Naive thymus-derived CD4-positive, alpha-beta T cell (primary cell): ENCODE results near the gene CHRNA4. TPM values are rescaled to one million over a fixed set of nuclear protein-coding genes. Genes with fewer than 3 reads are reported as not detected.

Source experiments
- ATAC-seq: fragments of 150-1000 bp; cut with Tn5 transposase; 2 replicates; pipeline ENCODE4 v1.10.0; 2021; ENCODE audit warnings: mild to moderate bottlenecking, moderate library complexity
- CTCF ChIA-PET: fragments of 350-600 bp; sonication (Branson Sonifier 250); formaldehyde crosslinking; loops from one replicate; lab custom pipeline; 2021; ENCODE audit warnings: antibody characterized with exemption; lab: Charles Lee
- POLR2A ChIA-PET: fragments of 350-600 bp; sonication (Branson Sonifier 250); formaldehyde crosslinking; loops from one replicate; lab custom pipeline; 2021; ENCODE audit warnings: antibody characterized with exemption, inconsistent platforms; lab: Charles Lee
- DNase-seq, 9 donors: peaks; one replicate each; pipeline versions ENCODE4 v3.0.0 to v3.0.0-alpha.2; 2020 to 2022; ENCODE audit warnings: mixed read lengths in 1 of 9
- H3K27ac ChIP-seq: one replicate; pipeline ENCODE4 v1.7.0; 2013; ENCODE audit warnings: mild to moderate bottlenecking, low read depth, low read length, moderate library complexity
- H3K27me3 ChIP-seq, 2 donors: one replicate each; pipeline ENCODE4 v1.7.0; 2013; ENCODE audit warnings: low read length in 2 of 2, mild to moderate bottlenecking in 2 of 2, moderate library complexity in 2 of 2; ENCODE audit not compliant: control insufficient read depth in 2 of 2, insufficient read depth in 2 of 2
- H3K36me3 ChIP-seq, 3 experiments: 1 replicate in 2 of 3; 2 replicates in 1 of 3; pipeline ENCODE4 v1.7.0; 2013; ENCODE audit warnings: low read length in 3 of 3, mild to moderate bottlenecking in 3 of 3, moderate library complexity in 1 of 3; ENCODE audit not compliant: insufficient read depth in 3 of 3, control insufficient read depth in 2 of 3
- H3K4me1 ChIP-seq, 2 donors: one replicate each; pipeline ENCODE4 v1.7.0; 2013; ENCODE audit warnings: low read length in 2 of 2, mild to moderate bottlenecking in 2 of 2, moderate library complexity in 1 of 2; ENCODE audit not compliant: control insufficient read depth in 2 of 2, insufficient read depth in 2 of 2
- H3K4me3 ChIP-seq: 2 replicates; pipeline ENCODE4 v1.7.0; 2013; ENCODE audit warnings: mild to moderate bottlenecking, low read length
- H3K9me3 ChIP-seq, 3 experiments: 1 replicate in 2 of 3; 2 replicates in 1 of 3; pipeline ENCODE4 v1.7.0; 2013; ENCODE audit warnings: low read length in 3 of 3; ENCODE audit not compliant: control insufficient read depth in 2 of 3
- H3K27ac Mint-ChIP-seq, 9 donors: one replicate each; pipeline ENCODE4 v1.8.0; 2020 to 2022; ENCODE audit warnings: mixed read lengths in 9 of 9, mild to moderate bottlenecking in 8 of 9, moderate library complexity in 5 of 9, inconsistent platforms in 2 of 9
- H3K27me3 Mint-ChIP-seq, 5 donors: one replicate each; pipeline ENCODE4 v1.8.0; 2021 to 2022; ENCODE audit warnings: mixed read lengths in 5 of 5, mild to moderate bottlenecking in 1 of 5
- H3K36me3 Mint-ChIP-seq, 5 donors: one replicate each; pipeline ENCODE4 v1.8.0; 2020 to 2022; ENCODE audit warnings: mixed read lengths in 5 of 5, mild to moderate bottlenecking in 3 of 5, inconsistent platforms in 1 of 5
- H3K4me1 Mint-ChIP-seq, 7 donors: one replicate each; pipeline ENCODE4 v1.8.0; 2020 to 2022; ENCODE audit warnings: mixed read lengths in 7 of 7, mild to moderate bottlenecking in 3 of 7, inconsistent platforms in 1 of 7
- H3K4me3 Mint-ChIP-seq, 10 donors: one replicate each; pipeline ENCODE4 v1.8.0; 2020 to 2022; ENCODE audit warnings: mild to moderate bottlenecking in 10 of 10, mixed read lengths in 10 of 10, moderate library complexity in 6 of 10, inconsistent platforms in 2 of 10
- H3K9me3 Mint-ChIP-seq, 11 donors: one replicate each; pipeline ENCODE4 v1.8.0; 2020 to 2022; ENCODE audit warnings: mixed read lengths in 11 of 11, mild to moderate bottlenecking in 4 of 11, inconsistent platforms in 1 of 11, moderate library complexity in 1 of 11
- intact Hi-C, 2 donors: fragments of 100-400 bp; cut with micrococcal nuclease; formaldehyde crosslinking; loops; one replicate each; pipeline ENCODE4 v1.15.1; 2023
- polyA plus RNA-seq, 2 donors: library from polyadenylated mRNA; unstranded; fragments of 300-500 nt; fragmentation: Illumina TruSeq; gene quantifications; one replicate each; pipeline ENCODE4 v1.2.3, GENCODE V29; 2021
- total RNA-seq, 6 experiments: library from RNA in 5 of 6; stranded (reverse) in 5 of 6; gene quantifications; 1 replicate in 5 of 6; 2 replicates in 1 of 6; pipeline ENCODE4 v1.2.3 and lab custom pipeline; 2021 to 2026

Gene CHRNA4
- total and polyA plus RNA-seq, 7 experiments from 2014 or later = not detected

DNA sequence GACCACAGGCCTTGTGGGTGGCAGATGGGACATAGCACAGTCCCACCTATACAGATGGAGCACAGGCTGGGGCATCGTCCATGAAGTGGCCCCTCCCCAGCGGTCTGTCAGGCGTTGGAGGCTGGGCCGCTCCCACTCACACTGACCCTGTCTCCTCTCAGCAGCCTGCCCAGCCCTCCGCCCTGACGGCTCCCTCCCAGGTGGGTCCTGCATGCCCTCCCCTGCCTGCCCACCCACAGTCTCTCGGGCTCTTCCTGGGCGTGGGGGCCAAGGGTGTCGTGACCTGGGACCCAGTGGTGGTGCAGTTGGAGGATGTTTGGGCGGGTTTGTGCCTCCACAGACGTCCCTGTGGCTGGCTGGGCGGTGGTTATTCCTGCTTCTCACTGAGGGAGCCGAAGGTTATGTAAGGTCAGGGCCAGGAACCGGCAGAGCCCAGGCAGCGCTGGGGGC, 45.9 kb downstream of the CHRNA4 start:
- Mint-ChIP-seq H3K36me3 (no peaks in the 10 kb centered on the region), H3K27ac (no peak overlapping the region), H3K9me3 (no peaks in the 10 kb centered on the region), H3K4me1 (no peaks in the 10 kb centered on the region), H3K27me3 (peaks cover 0 to 6% (median 0%) of the 10 kb centered on the region in 5 donors), H3K4me3 (no peak overlapping the region)
- H3K36me3 ChIP-seq = no peaks in the 10 kb centered on the region
- H3K27me3 ChIP-seq = no peaks in the 10 kb centered on the region
- CTCF ChIA-PET = no interaction called here
- POLR2A ChIA-PET = no interaction called here
- DNase-seq (peak in 1 of 9 donors; percentile 6), ATAC-seq (no peak)
- H3K4me1 ChIP-seq = no peaks in the 10 kb centered on the region
- H3K27ac ChIP-seq = no peak overlapping the region
- intact Hi-C loops = no loop called here
- no peak overlapping the region for H3K4me3 ChIP-seq
- no peaks in the 10 kb centered on the region for H3K9me3 ChIP-seq

DNA sequence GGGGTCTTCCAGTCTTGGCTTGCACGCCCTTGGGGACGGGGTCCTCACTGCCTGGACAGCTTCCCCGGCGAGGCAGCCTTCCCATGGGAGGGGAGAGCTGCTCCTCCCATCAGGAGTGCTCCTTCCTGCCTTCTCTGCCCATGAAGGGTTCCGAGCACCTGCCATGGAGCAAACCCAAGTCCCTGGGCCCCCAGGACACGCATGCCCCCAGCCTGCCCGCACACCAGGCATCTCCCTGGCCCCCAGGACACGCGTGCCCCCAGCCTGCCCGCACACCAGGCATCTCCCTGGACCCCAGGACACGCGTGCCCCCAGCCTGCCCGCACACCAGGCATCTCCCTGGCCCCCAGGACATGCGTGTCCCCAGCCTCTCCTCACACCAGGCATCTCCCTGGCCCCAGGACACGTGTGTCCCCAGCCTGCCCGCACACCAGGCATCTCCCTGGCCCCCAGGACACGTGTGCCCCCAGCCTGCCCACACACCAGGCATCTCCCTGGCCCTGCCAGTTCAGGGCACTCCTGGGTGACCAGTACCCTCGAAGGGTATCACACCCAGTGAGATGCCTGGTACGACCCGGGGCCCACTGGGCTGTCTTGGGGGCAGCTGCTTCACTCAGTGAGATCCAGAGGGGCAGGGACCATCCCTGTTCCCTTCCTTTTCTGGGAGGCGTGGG, 46.4 kb downstream of the CHRNA4 start:
- intact Hi-C loops = no loop called here
- no peak overlapping the region for H3K27ac Mint-ChIP-seq
- ATAC-seq = no peak
- H3K4me1 ChIP-seq = no peaks in the 10 kb centered on the region
- POLR2A ChIA-PET = no interaction called here
- CTCF ChIA-PET = no interaction called here
- no peaks in the 10 kb centered on the region for H3K9me3 Mint-ChIP-seq
- no peaks in the 10 kb centered on the region for H3K27me3 ChIP-seq
- DNase-seq = peak in 1 of 9 donors; percentile 7
- H3K27me3 Mint-ChIP-seq = peaks cover 0 to 10% (median 0%) of the 10 kb centered on the region in 5 donors
- no peaks in the 10 kb centered on the region for H3K36me3 Mint-ChIP-seq
- H3K36me3 ChIP-seq = no peaks in the 10 kb centered on the region
- H3K27ac ChIP-seq = no peak overlapping the region
- no peaks in the 10 kb centered on the region for H3K9me3 ChIP-seq
- no peak overlapping the region for H3K4me3 ChIP-seq
- H3K4me3 Mint-ChIP-seq = no peak overlapping the region
- no peaks in the 10 kb centered on the region for H3K4me1 Mint-ChIP-seq

DNA sequence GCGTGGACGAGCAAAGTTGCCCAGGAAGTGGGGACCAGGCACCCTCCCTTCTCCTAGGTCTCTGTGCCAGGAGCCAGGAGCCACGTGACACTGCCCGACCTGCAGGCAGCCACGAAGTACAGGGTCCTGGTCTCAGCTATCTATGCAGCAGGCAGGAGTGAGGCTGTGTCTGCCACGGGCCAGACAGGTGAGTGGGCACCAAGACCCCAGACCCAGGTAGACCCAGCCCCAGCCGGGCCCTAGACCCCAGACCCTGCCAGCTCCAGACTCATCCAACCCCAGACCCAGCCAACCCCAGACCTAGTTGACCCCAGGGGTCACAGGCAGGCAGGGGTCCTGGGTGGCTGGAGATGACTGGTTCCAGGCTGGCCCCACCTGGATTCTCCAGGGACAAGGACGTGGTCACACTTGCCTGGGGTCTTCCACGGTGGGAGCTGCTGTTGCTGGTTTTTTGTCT, 47.1 kb downstream of the CHRNA4 start:
- Mint-ChIP-seq H3K27me3 (peaks cover 0 to 11% (median 0%) of the 10 kb centered on the region in 5 donors), H3K4me1 (no peaks in the 10 kb centered on the region)
- ATAC-seq = no peak

DNA sequence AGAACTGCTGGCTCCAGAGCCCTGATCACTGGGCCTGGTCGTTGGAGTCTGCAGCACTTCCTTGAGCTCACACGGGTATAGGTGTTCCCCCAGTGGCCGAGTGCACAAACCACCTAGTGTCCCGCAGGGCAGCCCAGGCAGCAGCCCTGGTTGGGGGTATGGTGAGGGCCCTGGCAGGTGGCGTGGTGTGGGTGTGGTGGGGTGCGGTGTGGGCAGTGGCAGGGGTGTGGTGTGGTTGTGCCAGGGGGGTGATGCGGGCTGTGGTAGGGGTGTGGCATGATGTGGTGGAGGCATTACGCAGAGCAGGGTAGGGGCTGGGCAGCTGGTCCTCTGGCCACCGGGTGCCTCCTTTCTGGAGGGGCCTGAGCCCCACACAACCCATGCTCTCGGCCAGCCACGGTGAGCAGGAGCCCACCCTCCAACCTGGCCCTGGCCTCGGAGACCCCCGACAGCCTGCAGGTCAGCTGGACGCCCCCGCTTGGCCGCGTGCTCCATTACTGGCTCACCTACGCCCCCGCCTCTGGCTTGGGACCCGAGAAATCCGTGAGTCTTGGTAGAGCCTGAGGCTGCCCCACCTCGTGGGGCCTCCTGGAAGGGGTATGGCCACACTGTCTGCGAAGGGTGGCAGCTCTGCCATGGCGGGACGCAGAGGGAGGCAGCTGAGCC, 47.7 kb downstream of the CHRNA4 start:
- ChIA-PET POLR2A (no interaction called here), CTCF (no interaction called here)
- intact Hi-C loops = no loop called here
- no peaks in the 10 kb centered on the region for H3K27me3 ChIP-seq
- no peaks in the 10 kb centered on the region for H3K4me1 ChIP-seq
- H3K36me3 ChIP-seq = no peaks in the 10 kb centered on the region
- no peak overlapping the region for H3K27ac ChIP-seq
- no peaks in the 10 kb centered on the region for H3K9me3 ChIP-seq
- DNase-seq = peak in 1 of 9 donors; percentile 9
- Mint-ChIP-seq H3K4me1 (no peaks in the 10 kb centered on the region), H3K36me3 (no peaks in the 10 kb centered on the region), H3K9me3 (no peaks in the 10 kb centered on the region), H3K27me3 (peaks cover 0 to 11% (median 0%) of the 10 kb centered on the region in 5 donors), H3K4me3 (no peak overlapping the region), H3K27ac (no peak overlapping the region)
- no peak for ATAC-seq
- H3K4me3 ChIP-seq = no peak overlapping the region

More for the DNA sequence above, 47.1 kb downstream of the CHRNA4 start:
- Mint-ChIP-seq H3K4me3 (no peak overlapping the region), H3K36me3 (no peaks in the 10 kb centered on the region), H3K27ac (no peak overlapping the region), H3K9me3 (no peaks in the 10 kb centered on the region)
- H3K4me3 ChIP-seq = no peak overlapping the region
- H3K4me1 ChIP-seq = no peaks in the 10 kb centered on the region
- POLR2A ChIA-PET = no interaction called here
- H3K36me3 ChIP-seq = no peaks in the 10 kb centered on the region
- no peaks in the 10 kb centered on the region for H3K9me3 ChIP-seq
- H3K27me3 ChIP-seq = no peaks in the 10 kb centered on the region
- DNase-seq = peak in 1 of 9 donors; percentile 4
- CTCF ChIA-PET = no interaction called here
- intact Hi-C loops = no loop called here
- H3K27ac ChIP-seq = no peak overlapping the region

DNA sequence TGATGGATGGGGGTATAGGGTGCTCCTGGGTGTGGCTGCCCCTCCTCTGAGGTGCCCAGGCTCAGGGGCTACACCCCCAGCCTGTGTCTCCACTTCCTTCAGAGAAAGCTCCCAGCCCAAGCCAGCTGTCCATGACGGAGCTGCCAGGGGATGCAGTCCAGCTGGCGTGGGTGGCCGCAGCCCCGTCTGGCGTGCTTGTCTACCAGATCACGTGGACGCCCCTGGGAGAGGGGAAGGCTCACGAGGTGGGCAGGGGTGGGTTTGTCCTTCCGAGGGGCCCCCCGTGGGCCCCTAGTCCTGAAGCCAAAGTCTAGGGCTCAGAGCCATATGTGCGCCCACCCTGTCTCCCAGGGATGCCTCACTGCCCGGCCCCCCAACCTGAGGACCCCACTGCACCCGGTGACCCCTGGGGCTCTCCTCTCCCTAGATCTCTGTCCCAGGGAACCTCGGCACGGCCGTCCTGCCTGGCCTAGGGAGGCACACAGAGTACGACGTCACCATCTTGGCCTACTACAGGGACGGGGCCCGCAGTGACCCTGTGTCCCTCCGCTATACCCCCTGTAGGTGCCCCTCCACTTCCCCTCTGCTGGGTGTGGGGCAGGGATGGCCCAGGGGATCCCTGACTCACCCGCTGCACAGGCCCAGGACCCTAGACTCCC, 48.3 kb downstream of the CHRNA4 start:
- Mint-ChIP-seq H3K9me3 (no peaks in the 10 kb centered on the region), H3K27me3 (peaks cover 0 to 11% (median 0%) of the 10 kb centered on the region in 5 donors), H3K4me1 (no peaks in the 10 kb centered on the region), H3K36me3 (no peaks in the 10 kb centered on the region), H3K4me3 (no peak overlapping the region), H3K27ac (no peak overlapping the region)
- POLR2A ChIA-PET = no interaction called here
- CTCF ChIA-PET = no interaction called here
- Histone ChIP-seq H3K27me3 (no peaks in the 10 kb centered on the region), H3K9me3 (no peaks in the 10 kb centered on the region), H3K4me3 (no peak overlapping the region), H3K4me1 (no peaks in the 10 kb centered on the region), H3K27ac (no peak overlapping the region), H3K36me3 (no peaks in the 10 kb centered on the region)
- no peak for DNase-seq
- ATAC-seq = no peak
- intact Hi-C loops = no loop called here

DNA sequence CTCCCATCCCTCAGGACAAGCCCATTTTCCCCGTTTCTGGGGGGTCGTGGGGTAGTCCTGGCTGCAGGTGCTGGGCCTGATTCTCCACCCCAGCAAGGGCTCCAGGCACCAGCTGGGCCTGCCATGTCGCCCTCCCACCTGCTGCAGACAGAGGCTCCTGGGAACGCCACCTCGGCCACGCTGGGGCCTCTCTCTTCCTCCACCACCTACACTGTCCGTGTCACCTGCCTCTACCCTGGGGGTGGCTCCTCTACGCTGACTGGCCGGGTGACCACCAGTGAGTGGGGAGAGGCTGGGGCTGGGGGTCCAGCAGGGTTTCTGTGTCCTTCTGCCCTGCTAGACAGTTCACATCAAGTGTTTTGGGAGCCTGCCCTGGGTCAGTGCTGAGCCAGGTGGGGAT, 48.9 kb downstream of the CHRNA4 start:
- CTCF ChIA-PET = no interaction called here

More for the DNA sequence above, 48.9 kb downstream of the CHRNA4 start:
- Mint-ChIP-seq H3K4me1 (no peaks in the 10 kb centered on the region), H3K36me3 (no peaks in the 10 kb centered on the region), H3K9me3 (no peaks in the 10 kb centered on the region), H3K4me3 (no peak overlapping the region), H3K27ac (no peak overlapping the region), H3K27me3 (peaks cover 0 to 11% (median 0%) of the 10 kb centered on the region in 5 donors)
- H3K36me3 ChIP-seq = no peaks in the 10 kb centered on the region
- H3K4me1 ChIP-seq = no peaks in the 10 kb centered on the region
- H3K4me3 ChIP-seq = no peak overlapping the region
- DNase-seq = no peak
- no peaks in the 10 kb centered on the region for H3K27me3 ChIP-seq
- no peak overlapping the region for H3K27ac ChIP-seq
- no peaks in the 10 kb centered on the region for H3K9me3 ChIP-seq
- POLR2A ChIA-PET = no interaction called here
- intact Hi-C loops = no loop called here
- no peak for ATAC-seq
